Duodenal mucosa (tissue), 2 donors: ENCODE measurements around the gene MRPL48.
"Not testable (repeated sequence)": the region's sequence is repeated elsewhere in the genome, so short reads cannot be mapped to it uniquely, and the experiment has no call there.

ENCODE experiments used
- H3K27ac ChIP-seq: one replicate; pipeline ENCODE4 v1.7.0; 2013; ENCODE audit warnings: low read depth, low read length
- H3K27me3 ChIP-seq, 2 donors: one replicate each; pipeline ENCODE4 v1.7.0; 2013; ENCODE audit warnings: low read length in 2 of 2, control low read depth in 1 of 2; ENCODE audit not compliant: insufficient read depth in 2 of 2, control insufficient read depth in 1 of 2
- H3K36me3 ChIP-seq, 2 donors: one replicate each; pipeline ENCODE4 v1.7.0; 2013; ENCODE audit warnings: low read length in 2 of 2, control low read depth in 1 of 2; ENCODE audit not compliant: insufficient read depth in 2 of 2, control insufficient read depth in 1 of 2
- H3K4me1 ChIP-seq, 2 donors: one replicate each; pipeline ENCODE4 v1.7.0; 2013; ENCODE audit warnings: low read length in 2 of 2, control low read depth in 1 of 2; ENCODE audit not compliant: insufficient read depth in 2 of 2, control insufficient read depth in 1 of 2
- H3K4me3 ChIP-seq, 2 donors: one replicate each; pipeline ENCODE4 v1.7.0; 2013; ENCODE audit warnings: low read length in 2 of 2, low read depth in 1 of 2
- H3K9ac ChIP-seq, 2 donors: one replicate each; pipeline ENCODE4 v1.7.0; 2013; ENCODE audit warnings: low read length in 2 of 2, low read depth in 1 of 2
- H3K9me3 ChIP-seq, 2 donors: one replicate each; pipeline ENCODE4 v1.7.0; 2013; ENCODE audit warnings: low read length in 2 of 2, control low read depth in 1 of 2; ENCODE audit not compliant: control insufficient read depth in 1 of 2

MRPL48 gene

GRCh38 chr11:73787643-73788558 is at the start of gene MRPL48:
MRPL48 (plus strand) TSS chr11:73787874; CDS start chr11:73787972, 98 bp downstream.
- peak within 1 kb of the TSS; percentile 83 to 88 for H3K9ac ChIP-seq
- H3K27me3 ChIP-seq = no peaks in the 10 kb centered on the region
- H3K4me1 ChIP-seq = peaks cover 22 to 26% of the 10 kb centered on the region in 2 donors
- H3K9me3 ChIP-seq = no peaks in the 10 kb centered on the region
- H3K27ac ChIP-seq = peak within 1 kb of the TSS; percentile 92
- peak within 1 kb of the TSS; percentile 86 to 90 for H3K4me3 ChIP-seq
- H3K36me3 ChIP-seq = no peaks in the 10 kb centered on the region

GRCh38 chr11:73743045-73743444 is 44.6 kb upstream of the MRPL48 start:
- Histone ChIP-seq H3K9me3 (no peaks in the 10 kb centered on the region), H3K36me3 (peaks cover 0 to 2% of the 10 kb centered on the region in 2 donors), H3K4me1 (peaks cover 0 to 4% of the 10 kb centered on the region in 2 donors), H3K27me3 (no peaks in the 10 kb centered on the region), H3K27ac (no peak overlapping the region), H3K4me3 (no peak overlapping the region), H3K9ac (no peak overlapping the region)

GRCh38 chr11:73746701-73747100 is 41.0 kb upstream of the MRPL48 start:
- Histone ChIP-seq H3K27me3 (no peaks in the 10 kb centered on the region), H3K4me3 (no peak overlapping the region), H3K9ac (no peak overlapping the region), H3K4me1 (peaks cover 0 to 25% of the 10 kb centered on the region in 2 donors), H3K36me3 (no peaks in the 10 kb centered on the region), H3K27ac (no peak overlapping the region), H3K9me3 (no peaks in the 10 kb centered on the region)

- Histone ChIP-seq H3K36me3 (no peaks in the 10 kb centered on the region), H3K4me3 (no peak overlapping the region), H3K9me3 (no peaks in the 10 kb centered on the region), H3K4me1 (peaks cover 0 to 26% of the 10 kb centered on the region in 2 donors), H3K9ac (no peak overlapping the region), H3K27ac (no peak overlapping the region), H3K27me3 (no peaks in the 10 kb centered on the region)
Measured at GRCh38 chr11:73747762-73748161, 39.9 kb upstream of the MRPL48 start.

GRCh38 chr11:73748300-73748699 is 39.4 kb upstream of the MRPL48 start:
- Histone ChIP-seq H3K4me1 (peaks cover 0 to 29% of the 10 kb centered on the region in 2 donors), H3K4me3 (no peak overlapping the region), H3K27me3 (no peaks in the 10 kb centered on the region), H3K27ac (no peak overlapping the region), H3K36me3 (no peaks in the 10 kb centered on the region), H3K9me3 (no peaks in the 10 kb centered on the region), H3K9ac (no peak overlapping the region)

- Histone ChIP-seq H3K27me3 (no peaks in the 10 kb centered on the region), H3K27ac (no peak overlapping the region), H3K36me3 (no peaks in the 10 kb centered on the region), H3K4me1 (peaks cover 2 to 31% of the 10 kb centered on the region in 2 donors), H3K9me3 (no peaks in the 10 kb centered on the region), H3K4me3 (no peak overlapping the region), H3K9ac (no peak overlapping the region)
Measured at GRCh38 chr11:73749118-73749517, 38.6 kb upstream of the MRPL48 start.

- Histone ChIP-seq H3K9me3 (no peaks in the 10 kb centered on the region), H3K27ac (no peak overlapping the region), H3K9ac (no peak overlapping the region), H3K4me3 (no peak overlapping the region), H3K36me3 (no peaks in the 10 kb centered on the region), H3K27me3 (no peaks in the 10 kb centered on the region), H3K4me1 (peaks cover 7 to 34% of the 10 kb centered on the region in 2 donors)
Measured at GRCh38 chr11:73750228-73750627, 37.4 kb upstream of the MRPL48 start.

- H3K36me3 ChIP-seq, H3K4me3 ChIP-seq, H3K9me3 ChIP-seq, H3K9ac ChIP-seq, H3K27me3 ChIP-seq, H3K27ac ChIP-seq: not testable (repeated sequence)
- H3K4me1 ChIP-seq = peaks cover 7 to 34% of the 10 kb centered on the region in 2 donors
Measured at GRCh38 chr11:73750862-73751261, 36.8 kb upstream of the MRPL48 start.

- Histone ChIP-seq H3K9me3 (no peaks in the 10 kb centered on the region), H3K27ac (no peak overlapping the region), H3K36me3 (no peaks in the 10 kb centered on the region), H3K9ac (no peak overlapping the region), H3K4me1 (peaks cover 10 to 34% of the 10 kb centered on the region in 2 donors), H3K4me3 (no peak overlapping the region), H3K27me3 (no peaks in the 10 kb centered on the region)
Measured at GRCh38 chr11:73752216-73752867, 35.3 kb upstream of the MRPL48 start.

- H3K36me3 ChIP-seq = no peaks in the 10 kb centered on the region
- no peaks in the 10 kb centered on the region for H3K9me3 ChIP-seq
- H3K9ac ChIP-seq = no peak overlapping the region
- H3K27ac ChIP-seq = no peak overlapping the region
- H3K27me3 ChIP-seq = no peaks in the 10 kb centered on the region
- no peak overlapping the region for H3K4me3 ChIP-seq
- peaks cover 15 to 36% of the 10 kb centered on the region in 2 donors for H3K4me1 ChIP-seq
Measured at GRCh38 chr11:73752903-73753302, 34.8 kb upstream of the MRPL48 start.
